ENCODE results near the gene GINS2.

The GINS2 gene

DNA sequence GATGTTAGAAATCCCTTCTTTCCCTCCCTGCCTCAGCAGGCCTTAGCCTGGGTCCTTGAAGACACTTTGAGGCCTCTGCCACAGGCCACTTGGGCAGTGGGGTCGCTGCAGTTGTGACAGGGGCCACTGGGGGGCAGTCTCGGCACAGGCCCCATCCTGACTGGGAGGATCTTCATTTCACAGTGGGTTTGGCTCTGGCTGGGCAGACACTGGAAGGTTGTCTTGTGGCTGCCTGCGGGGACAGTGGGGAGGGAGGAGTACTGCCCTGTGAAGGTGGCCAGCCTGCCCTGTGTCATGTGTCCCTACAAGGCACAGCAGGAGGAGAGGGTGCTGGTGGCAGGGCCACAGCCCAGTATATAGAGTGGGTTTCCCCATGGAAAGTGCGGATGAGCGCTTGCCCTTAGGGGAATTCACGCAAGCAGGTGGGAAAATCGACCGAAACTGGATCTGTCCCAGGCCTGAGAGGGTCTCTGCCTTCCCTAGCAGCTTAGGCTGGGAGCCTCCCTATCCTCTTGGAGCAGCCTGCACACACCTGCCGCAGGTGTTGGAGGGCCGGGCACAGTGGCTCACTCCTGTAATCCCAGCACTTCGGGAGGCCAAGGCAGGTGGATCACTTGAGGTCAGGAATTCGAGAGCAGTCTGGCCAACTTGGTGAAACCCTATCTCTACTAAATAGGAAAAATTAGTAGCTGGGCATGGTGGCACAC is 28.8 kb downstream of the GINS2 start:
- no peak overlapping the region for H3K4me3 Mint-ChIP-seq
- H3K9me3 Mint-ChIP-seq (ENCODE audit: low read depth), result no peaks in the 10 kb centered on the region
- H3K27ac Mint-ChIP-seq, result no peak overlapping the region
- H3K4me1 Mint-ChIP-seq (ENCODE audit: low read depth), result peaks cover 4% of the 10 kb centered on the region
- peaks cover 4% of the 10 kb centered on the region for H3K36me3 Mint-ChIP-seq
- no peaks in the 10 kb centered on the region for H3K27me3 Mint-ChIP-seq

DNA sequence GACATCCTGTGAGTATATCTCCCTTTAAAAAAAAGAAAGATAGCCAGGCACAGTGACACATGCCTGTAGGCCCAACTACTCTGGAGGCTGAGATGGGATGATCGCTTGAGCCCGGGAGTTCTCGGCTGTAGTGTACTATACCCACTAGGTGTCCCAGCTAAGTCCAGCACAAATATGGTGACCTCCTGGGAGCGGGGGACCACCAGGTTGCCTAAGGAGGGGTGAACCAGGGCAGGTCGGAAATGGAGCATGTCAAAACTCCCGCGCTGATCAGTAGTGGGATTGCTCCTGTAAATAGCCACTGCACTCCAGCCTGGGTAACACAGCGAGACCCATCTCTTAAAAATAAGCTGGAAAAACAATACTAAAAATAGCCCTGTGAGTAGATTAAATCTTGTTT is 29.4 kb downstream of the GINS2 start:
- no peaks in the 10 kb centered on the region for H3K9me3 Mint-ChIP-seq (ENCODE audit: low read depth)
- H3K27ac Mint-ChIP-seq, result no peak overlapping the region
- no peak overlapping the region for H3K4me3 Mint-ChIP-seq
- peaks cover 4% of the 10 kb centered on the region for H3K36me3 Mint-ChIP-seq
- H3K27me3 Mint-ChIP-seq, result no peaks in the 10 kb centered on the region
- H3K4me1 Mint-ChIP-seq (ENCODE audit: low read depth), result peaks cover 4% of the 10 kb centered on the region

DNA sequence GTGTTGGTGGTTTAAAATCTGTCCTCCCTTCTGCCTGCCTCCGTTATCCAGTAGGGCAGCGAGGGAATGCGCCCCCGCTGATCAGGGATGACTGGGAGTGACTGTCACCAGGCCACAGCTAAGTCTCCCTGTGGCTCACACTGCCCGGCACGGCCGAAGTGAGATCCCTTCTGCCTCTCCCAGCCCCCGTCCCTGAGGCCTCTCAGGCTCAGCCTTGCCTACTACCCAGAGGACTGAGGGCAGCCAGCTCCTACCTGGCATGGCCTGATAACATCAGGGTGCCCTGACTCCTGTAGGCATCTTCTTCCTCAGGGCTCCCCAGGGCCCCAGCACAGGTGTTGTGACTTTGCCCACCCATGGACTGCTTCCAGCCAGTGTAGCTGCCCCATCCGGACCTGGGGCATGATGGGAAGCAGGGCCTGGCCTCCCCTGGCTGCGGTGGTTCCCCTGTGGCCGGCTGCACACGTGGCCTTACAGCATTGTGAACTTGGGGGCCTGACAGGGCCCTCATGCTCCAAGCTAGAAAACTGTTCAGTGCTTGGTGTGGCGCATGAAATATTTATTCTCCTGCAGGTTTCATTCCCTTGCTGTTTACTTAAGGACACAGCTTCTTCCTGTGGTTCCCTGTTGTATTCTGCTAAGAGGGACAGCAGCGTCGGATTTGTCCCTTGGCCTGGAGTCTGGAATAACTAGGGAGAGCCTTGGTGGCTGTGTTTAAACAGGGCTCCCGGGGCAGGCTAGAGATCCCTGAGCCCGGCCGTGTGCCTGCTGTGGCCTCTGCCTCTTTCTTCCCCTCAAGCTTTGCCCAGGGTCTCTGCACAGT is 30.0 kb downstream of the GINS2 start:
- H3K4me3 Mint-ChIP-seq, result no peak overlapping the region
- H3K9me3 Mint-ChIP-seq (ENCODE audit: low read depth), result no peaks in the 10 kb centered on the region
- H3K27me3 Mint-ChIP-seq, result no peaks in the 10 kb centered on the region
- no peak overlapping the region for H3K27ac Mint-ChIP-seq
- peaks cover 5% of the 10 kb centered on the region for H3K4me1 Mint-ChIP-seq (ENCODE audit: low read depth)
- peaks cover 4% of the 10 kb centered on the region for H3K36me3 Mint-ChIP-seq

DNA sequence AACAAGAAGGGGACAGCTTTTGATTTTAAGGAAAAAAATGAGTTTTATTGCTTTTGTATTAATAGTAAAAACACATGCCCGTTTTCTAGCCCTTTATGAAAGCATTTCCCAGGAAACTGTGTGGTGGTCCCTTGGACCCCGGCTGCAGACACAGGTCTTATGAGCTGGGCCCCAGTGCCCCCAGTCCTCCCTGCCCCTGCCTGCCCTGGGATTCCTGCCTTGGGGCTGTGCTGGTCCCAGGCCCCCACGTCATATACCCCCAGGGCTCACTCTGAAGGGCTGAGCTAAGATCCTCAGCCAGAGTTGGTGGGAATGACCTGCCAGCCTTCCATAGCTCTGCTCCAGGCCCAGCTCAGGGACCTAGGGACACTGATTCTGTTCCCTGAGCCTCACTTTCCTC is 30.8 kb downstream of the GINS2 start:
- Mint-ChIP-seq H3K4me3 (no peak overlapping the region), H3K4me1 (ENCODE audit: low read depth) (peaks cover 5% of the 10 kb centered on the region)

DNA sequence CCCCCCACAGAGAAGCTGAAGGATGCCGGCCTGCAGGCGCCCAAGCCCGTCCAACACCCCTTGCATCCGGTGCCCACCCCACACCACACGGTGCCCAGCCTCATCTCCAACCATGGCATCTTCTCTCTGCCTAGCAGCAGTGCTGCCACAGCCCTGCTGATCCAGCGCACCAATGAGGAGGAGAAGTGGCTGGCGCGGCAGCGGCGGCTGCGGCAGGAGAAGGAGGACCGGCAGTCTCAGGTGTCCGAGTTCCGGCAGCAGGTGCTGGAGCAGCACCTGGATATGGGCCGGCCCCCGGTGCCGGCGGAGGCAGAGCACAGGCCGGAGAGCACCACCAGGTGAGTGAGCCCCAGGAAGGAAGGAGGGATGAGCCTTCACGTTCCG is 31.5 kb downstream of the GINS2 start:
- Mint-ChIP-seq H3K27ac (no peak overlapping the region), H3K27me3 (no peaks in the 10 kb centered on the region), H3K4me3 (no peak overlapping the region), H3K4me1 (ENCODE audit: low read depth) (peaks cover 5% of the 10 kb centered on the region), H3K36me3 (peaks cover 2% of the 10 kb centered on the region), H3K9me3 (ENCODE audit: low read depth) (no peaks in the 10 kb centered on the region)

More for the DNA sequence above, 30.8 kb downstream of the GINS2 start:
- no peaks in the 10 kb centered on the region for H3K27me3 Mint-ChIP-seq
- H3K27ac Mint-ChIP-seq, result no peak overlapping the region
- H3K36me3 Mint-ChIP-seq, result peaks cover 2% of the 10 kb centered on the region
- H3K9me3 Mint-ChIP-seq (ENCODE audit: low read depth), result no peaks in the 10 kb centered on the region

DNA sequence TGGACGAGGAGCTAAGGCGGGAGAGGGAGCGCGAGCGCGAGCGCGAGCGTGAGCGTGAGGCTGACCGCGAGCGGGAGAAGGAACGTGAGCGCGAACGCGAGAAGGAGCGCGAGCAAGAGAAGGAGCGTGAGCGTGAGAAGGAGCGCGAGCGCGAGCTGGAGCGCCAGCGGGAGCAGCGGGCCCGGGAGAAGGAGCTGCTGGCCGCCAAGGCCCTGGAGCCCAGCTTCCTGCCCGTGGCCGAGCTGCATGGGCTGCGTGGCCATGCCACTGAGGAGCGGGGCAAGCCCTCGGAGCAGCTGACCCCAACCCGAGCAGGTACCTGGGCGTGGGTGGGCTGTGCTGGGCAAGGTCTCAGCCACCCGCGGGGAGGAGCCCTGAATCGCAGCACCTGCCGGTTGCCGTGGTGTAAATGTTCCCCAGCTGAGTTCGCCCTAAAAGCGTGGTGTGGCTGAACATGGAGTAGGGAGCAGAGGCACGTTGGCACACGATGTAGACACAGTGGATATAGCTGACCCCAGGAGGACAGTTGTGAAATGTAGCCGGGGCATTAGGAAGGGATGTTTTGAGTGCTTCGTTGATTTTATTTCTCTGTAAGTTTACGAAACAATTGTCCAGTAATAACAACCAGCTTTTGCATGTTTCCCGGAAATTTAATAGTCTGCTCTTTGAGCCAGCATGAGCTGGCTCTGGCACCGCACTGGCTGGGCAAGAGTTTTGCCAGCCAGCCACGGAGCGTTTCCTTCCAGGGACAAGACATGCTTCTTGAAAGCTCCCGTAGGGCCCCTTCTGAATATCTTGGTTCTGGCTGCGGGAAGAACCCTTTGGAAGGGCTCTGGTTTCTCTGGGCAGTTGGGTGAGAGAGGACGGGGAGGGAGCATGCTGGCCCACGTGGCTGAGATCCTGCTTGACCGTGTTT is 32.1 kb downstream of the GINS2 start:
- no peaks in the 10 kb centered on the region for H3K27me3 Mint-ChIP-seq
- peaks cover 2% of the 10 kb centered on the region for H3K36me3 Mint-ChIP-seq
- peaks cover 5% of the 10 kb centered on the region for H3K4me1 Mint-ChIP-seq (ENCODE audit: low read depth)
- no peak overlapping the region for H3K4me3 Mint-ChIP-seq
- no peak overlapping the region for H3K27ac Mint-ChIP-seq
- no peaks in the 10 kb centered on the region for H3K9me3 Mint-ChIP-seq (ENCODE audit: low read depth)

DNA sequence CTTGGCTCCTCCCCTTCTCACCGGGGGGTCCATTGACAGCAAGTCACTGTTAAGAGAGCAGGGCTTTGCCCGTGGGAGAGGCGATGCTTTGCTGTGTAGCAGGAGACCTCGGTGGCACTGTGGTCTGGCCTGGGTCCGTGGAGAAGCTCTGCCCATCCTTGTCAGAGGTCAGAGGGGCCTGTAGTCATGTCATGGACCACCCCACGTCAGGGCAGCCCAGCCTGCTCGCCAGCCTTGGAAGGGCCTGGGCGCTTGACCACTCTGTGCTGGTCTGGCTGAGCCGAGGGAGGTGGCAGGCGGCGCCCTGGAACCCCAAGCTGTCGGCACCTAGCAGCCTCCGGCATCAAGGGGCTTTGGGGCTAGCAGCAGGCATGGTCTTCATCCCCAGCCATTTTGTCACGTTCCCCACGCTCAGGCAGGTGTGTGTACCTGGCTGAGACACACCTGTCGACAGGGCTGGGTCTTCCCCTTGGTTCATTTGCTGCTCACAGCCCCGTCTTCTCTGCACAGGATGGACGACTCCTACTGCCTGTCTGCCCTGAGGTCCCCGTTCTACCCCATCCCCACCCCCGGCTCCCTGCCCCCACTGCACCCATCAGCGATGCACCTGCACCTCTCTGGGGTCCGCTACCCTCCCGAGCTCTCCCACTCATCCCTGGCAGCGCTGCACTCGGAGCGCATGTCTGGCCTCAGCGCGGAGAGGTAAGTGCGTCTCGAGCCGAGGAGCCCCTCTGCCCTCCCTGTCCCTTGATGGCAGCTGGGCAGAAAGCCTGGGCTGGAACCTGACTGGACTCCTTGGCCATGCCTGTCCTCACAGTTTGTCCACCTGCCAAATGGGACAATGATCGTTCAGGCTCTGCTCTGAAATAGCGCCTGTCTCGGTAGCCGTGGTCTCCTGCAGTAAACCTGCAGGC is 33.3 kb downstream of the GINS2 start:
- no peak overlapping the region for H3K27ac Mint-ChIP-seq
- no peak overlapping the region for H3K4me3 Mint-ChIP-seq
- H3K4me1 Mint-ChIP-seq (ENCODE audit: low read depth), result peaks cover 5% of the 10 kb centered on the region
- H3K36me3 Mint-ChIP-seq, result peaks cover 2% of the 10 kb centered on the region
- no peaks in the 10 kb centered on the region for H3K9me3 Mint-ChIP-seq (ENCODE audit: low read depth)
- H3K27me3 Mint-ChIP-seq, result no peaks in the 10 kb centered on the region

DNA sequence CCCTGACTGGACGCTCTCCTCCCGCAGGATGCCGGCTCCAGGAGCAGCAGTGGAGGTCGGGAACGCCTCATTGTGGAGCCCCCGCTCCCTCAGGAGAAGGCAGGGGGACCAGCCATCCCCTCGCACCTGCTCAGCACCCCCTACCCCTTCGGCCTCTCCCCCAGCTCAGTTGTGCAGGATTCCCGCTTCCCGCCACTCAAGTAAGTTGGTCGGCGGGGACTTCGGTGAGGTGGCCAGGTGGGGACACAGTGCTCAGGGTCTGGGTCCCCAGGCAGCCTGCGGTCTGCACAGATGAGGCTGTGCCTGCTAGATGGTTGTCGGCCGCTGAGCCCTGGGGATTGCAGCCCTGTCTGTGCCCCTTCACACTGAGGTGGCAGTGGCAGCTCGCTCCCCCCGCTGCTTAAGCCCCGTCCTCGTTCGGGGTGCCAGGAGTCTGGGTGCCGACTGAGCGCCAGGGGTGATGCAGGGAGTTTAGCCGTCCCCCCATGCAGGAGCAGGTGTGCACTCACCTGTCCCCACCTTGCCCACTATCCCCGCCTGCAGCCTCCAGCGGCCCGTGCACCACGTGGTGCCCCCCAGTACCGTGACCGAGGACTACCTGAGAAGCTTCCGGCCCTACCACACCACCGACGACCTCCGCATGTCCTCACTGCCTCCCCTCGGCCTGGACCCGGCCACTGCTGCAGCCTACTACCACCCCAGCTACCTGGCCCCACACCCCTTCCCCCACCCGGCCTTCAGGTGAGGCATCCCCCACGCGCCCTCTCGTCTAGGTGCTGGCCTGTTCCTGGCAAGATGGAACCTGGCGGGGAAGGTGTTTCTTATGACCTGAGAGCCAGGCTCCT is 34.3 kb downstream of the GINS2 start:
- no peak overlapping the region for H3K4me3 Mint-ChIP-seq
- H3K4me1 Mint-ChIP-seq (ENCODE audit: low read depth), result peaks cover 2% of the 10 kb centered on the region
- H3K9me3 Mint-ChIP-seq (ENCODE audit: low read depth), result no peaks in the 10 kb centered on the region
- no peaks in the 10 kb centered on the region for H3K36me3 Mint-ChIP-seq
- H3K27ac Mint-ChIP-seq, result no peak overlapping the region
- H3K27me3 Mint-ChIP-seq, result no peaks in the 10 kb centered on the region

DNA sequence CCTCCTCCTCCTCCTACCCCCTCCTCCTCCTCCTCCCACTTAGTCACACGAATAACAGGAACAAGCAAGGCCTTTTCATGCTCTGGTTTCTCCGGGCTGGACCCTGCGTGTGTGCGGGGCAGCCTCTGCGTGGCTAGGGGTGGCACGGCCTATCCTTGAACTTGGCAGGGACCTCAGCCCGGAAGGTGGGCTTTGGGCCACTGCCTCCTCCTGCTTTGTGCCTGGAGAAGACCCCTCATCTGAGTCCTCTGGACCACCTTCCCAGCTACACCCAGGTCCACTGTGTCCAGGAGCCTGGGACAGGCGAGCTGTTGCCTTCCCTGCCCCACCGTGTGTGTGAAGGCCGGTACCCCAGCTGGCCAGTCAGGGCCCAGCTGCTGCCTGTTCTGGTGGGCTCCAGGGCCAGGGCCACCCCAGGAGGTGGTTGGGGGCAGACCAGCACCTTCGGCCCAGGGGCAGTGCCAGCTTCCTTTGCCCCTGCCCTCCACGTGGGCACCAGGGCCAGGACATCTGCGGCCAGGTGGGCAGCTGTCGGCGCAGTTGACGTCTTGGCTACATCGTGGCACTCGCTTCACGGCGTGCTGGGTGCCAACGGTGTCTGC is 35.4 kb downstream of the GINS2 start:
- Mint-ChIP-seq H3K9me3 (ENCODE audit: low read depth) (no peaks in the 10 kb centered on the region), H3K4me1 (ENCODE audit: low read depth) (peaks cover 7% of the 10 kb centered on the region), H3K36me3 (no peaks in the 10 kb centered on the region), H3K4me3 (no peak overlapping the region), H3K27me3 (no peaks in the 10 kb centered on the region), H3K27ac (no peak overlapping the region)

DNA sequence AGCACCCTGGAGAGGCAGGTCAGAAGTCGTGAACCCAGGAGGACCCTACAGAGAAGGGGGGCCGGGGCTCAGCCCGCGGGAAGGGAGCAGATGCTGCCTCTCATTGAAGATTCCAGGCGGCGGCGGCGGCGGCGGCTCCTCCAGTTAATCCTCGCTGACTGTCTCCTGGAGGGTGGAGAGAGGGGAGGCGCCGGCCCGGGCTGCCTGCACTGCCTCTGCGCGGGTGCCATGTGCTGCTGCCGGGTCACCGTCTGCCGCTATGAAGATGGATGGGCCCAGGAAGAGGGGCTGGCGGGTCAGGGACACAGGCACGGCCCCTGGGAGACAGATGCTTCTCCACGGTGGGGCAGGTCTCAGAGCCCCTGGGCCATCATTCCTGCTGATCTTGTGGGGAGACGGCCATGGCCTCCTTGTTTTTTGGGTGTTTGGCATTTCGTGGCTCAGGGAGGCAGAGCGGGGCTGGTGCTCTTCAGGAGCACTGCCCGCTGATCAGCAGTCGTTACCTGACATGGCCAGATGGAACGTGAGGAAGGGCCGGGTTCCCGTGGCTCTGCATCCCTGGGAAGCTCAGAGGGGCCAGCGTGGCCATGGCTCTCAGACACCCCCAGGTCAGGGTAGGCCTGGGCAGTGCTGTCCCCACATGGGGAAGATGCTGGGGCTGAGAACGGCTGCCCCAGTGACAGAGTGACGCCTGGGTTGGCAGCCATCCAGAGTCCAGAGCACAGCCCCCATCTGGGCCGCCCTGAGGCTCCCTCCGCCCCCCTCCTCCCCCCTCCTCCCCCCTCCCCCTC is 36.1 kb downstream of the GINS2 start:
- H3K9me3 Mint-ChIP-seq (ENCODE audit: low read depth), result no peaks in the 10 kb centered on the region
- H3K27ac Mint-ChIP-seq, result peak overlapping the region; percentile 22
- no peaks in the 10 kb centered on the region for H3K36me3 Mint-ChIP-seq

DNA sequence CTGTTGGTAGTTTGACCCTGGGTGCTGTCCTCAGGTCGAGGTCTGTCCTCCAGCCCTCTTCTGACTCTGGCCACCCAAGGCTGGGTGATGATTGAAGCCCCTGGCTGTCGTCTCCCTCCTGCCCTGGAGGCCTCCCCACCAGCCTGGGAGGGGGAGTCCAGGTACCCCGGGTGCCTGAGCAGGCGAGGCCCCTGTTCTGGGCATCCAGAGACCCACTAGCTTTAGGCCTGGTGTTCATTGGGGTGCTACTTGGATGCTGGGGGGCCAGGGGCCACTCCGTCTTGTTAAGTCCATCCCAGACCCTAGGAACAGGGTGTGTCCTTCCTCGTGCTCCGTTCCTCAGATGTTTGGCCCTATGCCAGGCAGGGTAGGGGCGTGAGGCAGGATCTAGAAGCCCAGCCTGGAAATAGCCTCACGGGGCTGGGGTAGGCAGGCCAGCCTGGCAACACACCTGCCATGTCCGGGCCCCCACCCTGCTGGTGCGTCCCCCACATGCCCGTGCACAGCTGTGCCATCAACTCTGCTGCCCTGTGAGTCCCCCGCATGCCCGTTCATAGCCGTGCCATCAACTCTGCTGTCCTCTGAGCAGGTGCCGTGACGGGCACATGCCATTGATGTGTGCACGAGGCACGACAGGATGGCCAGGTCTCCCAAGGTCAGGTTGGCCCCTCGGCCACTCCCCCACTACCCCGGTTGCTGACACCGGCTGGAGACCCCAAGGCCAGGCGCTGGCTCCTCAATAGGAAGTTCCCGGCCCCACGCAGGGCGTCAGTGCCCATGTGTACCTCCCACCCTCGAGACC is 36.9 kb downstream of the GINS2 start:
- H3K4me1 Mint-ChIP-seq (ENCODE audit: low read depth), result peaks cover 7% of the 10 kb centered on the region
- no peaks in the 10 kb centered on the region for H3K9me3 Mint-ChIP-seq (ENCODE audit: low read depth)
- H3K27me3 Mint-ChIP-seq, result no peaks in the 10 kb centered on the region
- peak overlapping the region; percentile 54 for H3K27ac Mint-ChIP-seq
- no peak overlapping the region for H3K4me3 Mint-ChIP-seq
- H3K36me3 Mint-ChIP-seq, result no peaks in the 10 kb centered on the region

More for the DNA sequence above, 36.1 kb downstream of the GINS2 start:
- peaks cover 7% of the 10 kb centered on the region for H3K4me1 Mint-ChIP-seq (ENCODE audit: low read depth)
- no peaks in the 10 kb centered on the region for H3K27me3 Mint-ChIP-seq
- no peak overlapping the region for H3K4me3 Mint-ChIP-seq

Measured in activated naive CD8-positive, alpha-beta T cell (primary cell).